ENCODE data around the gene LAMB3. TPM values are rescaled to one million over a fixed set of nuclear protein-coding genes. Genes with fewer than 3 reads are reported as not detected.

Gene LAMB3
- polyA plus RNA-seq, 1 of the 3 experiments (the other 2 are of a cell fraction), result 18.0 TPM

DNA sequence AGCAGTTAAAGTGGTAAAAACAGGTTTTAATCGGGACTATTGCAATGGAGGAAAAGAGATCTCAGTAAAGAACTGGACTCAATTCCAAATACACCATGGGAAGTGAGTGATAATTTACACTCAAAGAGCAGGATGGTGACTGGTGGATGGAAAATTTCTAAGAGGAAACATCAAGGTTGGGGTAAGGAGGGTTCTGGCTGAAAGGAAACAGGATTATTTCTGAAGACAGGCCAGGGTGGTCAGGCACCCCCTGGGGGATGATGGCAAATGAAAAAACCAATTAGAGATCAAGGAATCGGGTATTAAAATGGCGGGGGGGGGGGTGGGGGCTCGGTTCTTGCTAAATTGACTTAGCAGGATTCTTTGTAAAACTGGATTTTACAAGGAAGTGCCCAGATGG, 40.1 kb upstream of the LAMB3 start:
- Histone ChIP-seq H3F3A (replicated peaks; ENCODE audit: insufficient read depth) (peaks cover 24% of the 10 kb centered on the region), H3K79me2 (ENCODE audit: insufficient read depth) (no peaks in the 10 kb centered on the region), H3K4me3 (ENCODE audit: low read depth in 2 of 2, low read length in 1 of 2) (no peak overlapping the region), H3K27me3 (ENCODE audit: insufficient read depth) (no peaks in the 10 kb centered on the region), H4K20me1 (ENCODE audit: insufficient read depth) (no peaks in the 10 kb centered on the region), H3K9me3 (no peaks in the 10 kb centered on the region), H3K27ac (ENCODE audit: low read depth in 2 of 2, low read length in 1 of 2) (peak overlapping the region; percentile 64; a peak in 2 of 4 replicates), H3K36me3 (replicated peaks in 1 of 2; ENCODE audit: control insufficient read depth in 1 of 2, insufficient read depth in 2 of 2, low read length in 1 of 2) (no peaks in the 10 kb centered on the region), H3K9me2 (no peaks in the 10 kb centered on the region), H3K4me1 (ENCODE audit: control insufficient read depth in 1 of 2, insufficient read depth in 2 of 2, low read depth in 1 of 2, low read length in 1 of 2) (peaks cover 8 to 28% of the 10 kb centered on the region in 2 experiments), H3K4me2 (0 out of 2 replicates have a peak overlapping the region, but pooled peaks have one; percentile 1), H2AFZ (ENCODE audit: low read depth) (peak overlapping the region; percentile 88), H3K9ac (0 out of 2 replicates have a peak overlapping the region, but pooled peaks have one; percentile 20)
- TF ChIP-seq FOXM1 (IDR thresholded peaks at IDR 0.05; ENCODE audit: low read depth), result no peak
- TF ChIP-seq NRF1 (IDR thresholded peaks at IDR 0.05; ENCODE audit: low read depth, low read length), result no peak
- TF ChIP-seq TCF12 (IDR thresholded peaks at IDR 0.05), result no peak
- TF ChIP-seq MXI1 (IDR thresholded peaks at IDR 0.05; ENCODE audit: low read depth, low read length), result no peak
- no peak for TF ChIP-seq EP300 (IDR thresholded peaks at IDR 0.05; ENCODE audit: borderline replicate concordance in 1 of 2, low read depth in 1 of 2, low read length in 1 of 2)
- TF ChIP-seq GATA2 (CRISPR knock-in tag; IDR thresholded peaks at IDR 0.05), result no peak
- TF ChIP-seq RCOR1 (IDR thresholded peaks at IDR 0.05; ENCODE audit: low read length), result no peak
- DNase-seq, result no peak
- WGBS (ENCODE audit: low lambda C conversion rate), result 45% methylated on average over 4 of the region's 4 CpGs
- POLR2A ChIA-PET, result no interaction called here
- CTCF ChIA-PET, result interaction anchor here (0.8 to 5.9 kb wide), 34 partner anchors 9 to 131 kb away, joined by 3 to 42 read pairs (median 5); partner anchors contain the start of genes CAMK1G and G0S2

DNA sequence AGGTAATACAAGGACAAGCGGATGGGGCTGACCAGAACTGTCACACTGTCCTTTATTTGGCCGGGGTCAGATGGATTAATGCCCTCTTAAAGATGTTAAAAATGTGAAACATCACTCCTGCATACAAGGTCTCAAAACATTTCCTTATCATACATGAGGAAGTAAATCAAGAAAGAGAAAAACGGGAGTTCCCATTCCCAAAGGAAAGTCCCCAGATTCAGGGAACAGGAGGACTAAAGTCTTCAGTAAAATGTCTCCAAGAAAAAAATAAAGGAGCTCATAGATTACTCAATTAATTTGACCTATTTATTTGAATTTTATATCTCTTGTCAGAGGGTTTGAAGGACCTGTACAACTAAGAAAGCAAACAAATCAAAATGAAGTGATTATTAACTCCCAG, 39.0 kb upstream of the LAMB3 start:
- H3K9me2 ChIP-seq, result no peaks in the 10 kb centered on the region
- H3K9ac ChIP-seq, result no peak overlapping the region
- H3K79me2 ChIP-seq (ENCODE audit: insufficient read depth), result no peaks in the 10 kb centered on the region
- peak overlapping the region; percentile 16; the same call in 1 of the 2 replicates for H2AFZ ChIP-seq (ENCODE audit: low read depth)
- WGBS (ENCODE audit: low lambda C conversion rate), result 74% methylated on average over 3 of the region's 3 CpGs
- H3K27me3 ChIP-seq (ENCODE audit: insufficient read depth), result no peaks in the 10 kb centered on the region
- H3K36me3 ChIP-seq (replicated peaks in 1 of 2; ENCODE audit: control insufficient read depth in 1 of 2, insufficient read depth in 2 of 2, low read length in 1 of 2), result no peaks in the 10 kb centered on the region
- TF ChIP-seq, protein P1, sequence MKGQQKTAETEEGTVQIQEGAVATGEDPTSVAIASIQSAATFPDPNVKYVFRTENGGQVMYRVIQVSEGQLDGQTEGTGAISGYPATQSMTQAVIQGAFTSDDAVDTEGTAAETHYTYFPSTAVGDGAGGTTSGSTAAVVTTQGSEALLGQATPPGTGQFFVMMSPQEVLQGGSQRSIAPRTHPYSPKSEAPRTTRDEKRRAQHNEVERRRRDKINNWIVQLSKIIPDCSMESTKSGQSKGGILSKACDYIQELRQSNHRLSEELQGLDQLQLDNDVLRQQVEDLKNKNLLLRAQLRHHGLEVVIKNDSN (IDR thresholded peaks at IDR 0.05; ENCODE audit: borderline replicate concordance, low read depth), result no peak
- no peak for TF ChIP-seq POLR2AphosphoS5 (IDR thresholded peaks at IDR 0.05; ENCODE audit: low read depth, low read length)
- no peak for TF ChIP-seq RCOR1 (IDR thresholded peaks at IDR 0.05; ENCODE audit: low read length)
- TF ChIP-seq YY1 (IDR thresholded peaks at IDR 0.05; ENCODE audit: low read depth), result no peak
- no peak overlapping the region for H3K4me3 ChIP-seq (ENCODE audit: low read depth in 2 of 2, low read length in 1 of 2)
- CTCF ChIA-PET, result interaction anchor here (0.9 to 5.9 kb wide), 7 partner anchors 8 to 254 kb away, joined by 3 to 42 read pairs (median 15); partner anchors contain the start of gene G0S2
- H3K9me3 ChIP-seq, result no peaks in the 10 kb centered on the region
- H3K27ac ChIP-seq (ENCODE audit: low read depth in 2 of 2, low read length in 1 of 2), result no peak overlapping the region
- H3K4me1 ChIP-seq (ENCODE audit: control insufficient read depth in 1 of 2, insufficient read depth in 2 of 2, low read depth in 1 of 2, low read length in 1 of 2), result peaks cover 12 to 28% of the 10 kb centered on the region in 2 experiments
- no peak overlapping the region for H3K4me2 ChIP-seq
- H4K20me1 ChIP-seq (ENCODE audit: insufficient read depth), result no peaks in the 10 kb centered on the region
- no peak for DNase-seq
- POLR2A ChIA-PET, result no interaction called here
- peaks cover 26% of the 10 kb centered on the region for H3F3A ChIP-seq (replicated peaks; ENCODE audit: insufficient read depth)

GRCh38 chr1:209689477-209689876, 37.3 kb upstream of the LAMB3 start:
- Histone ChIP-seq H4K20me1 (ENCODE audit: insufficient read depth) (no peaks in the 10 kb centered on the region), H2AFZ (ENCODE audit: low read depth) (no peak overlapping the region), H3K9ac (no peak overlapping the region), H3F3A (replicated peaks; ENCODE audit: insufficient read depth) (peaks cover 26% of the 10 kb centered on the region), H3K27me3 (ENCODE audit: insufficient read depth) (no peaks in the 10 kb centered on the region), H3K4me1 (ENCODE audit: control insufficient read depth in 1 of 2, insufficient read depth in 2 of 2, low read depth in 1 of 2, low read length in 1 of 2) (peaks cover 12 to 28% of the 10 kb centered on the region in 2 experiments), H3K79me2 (ENCODE audit: insufficient read depth) (no peaks in the 10 kb centered on the region), H3K9me3 (no peaks in the 10 kb centered on the region), H3K4me2 (peak overlapping the region; percentile 29; the same call in 1 of the 2 replicates), H3K4me3 (ENCODE audit: low read depth in 2 of 2, low read length in 1 of 2) (no peak overlapping the region), H3K9me2 (no peaks in the 10 kb centered on the region), H3K27ac (ENCODE audit: low read depth in 2 of 2, low read length in 1 of 2) (peak overlapping the region; percentile 79 to 85; a peak in 3 of 4 replicates), H3K36me3 (replicated peaks in 1 of 2; ENCODE audit: control insufficient read depth in 1 of 2, insufficient read depth in 2 of 2, low read length in 1 of 2) (no peaks in the 10 kb centered on the region)
- POLR2A ChIA-PET, result interaction anchor here (1.7 kb wide), 1 partner anchor 108 kb away, joined by 5 read pairs; no protein-coding TSS in a partner anchor
- CTCF ChIA-PET, result interaction anchor here (1.3 to 5.9 kb wide), 4 partner anchors 14 to 120 kb away, joined by 5 to 42 read pairs (median 14); partner anchors contain the start of gene G0S2
- TF ChIP-seq, protein P1 (IDR thresholded peaks at IDR 0.05; ENCODE audit: borderline replicate concordance, low read depth), result peak; percentile 48; the same call in 1 of the 2 replicates
- no peak for TF ChIP-seq MXI1 (IDR thresholded peaks at IDR 0.05; ENCODE audit: low read depth, low read length)
- WGBS (ENCODE audit: low lambda C conversion rate), result 77% methylated on average over 4 of the region's 4 CpGs
- no peak for DNase-seq
